Measurements from ENCODE around the gene ARHGAP18.

- TF ChIP-seq POLR2A (IDR thresholded peaks at IDR 0.05; ENCODE audit: low read depth, low read length) (no peak), POLR2AphosphoS5 (IDR thresholded peaks at IDR 0.05; ENCODE audit: low read depth, low read length) (no peak), TAF1 (IDR thresholded peaks at IDR 0.05; ENCODE audit: borderline replicate concordance, low read depth, low read length) (no peak)
These were observed 30.0 kb upstream of the ARHGAP18 start for GRCh38 chr6:129740013-129740412.

Data from GM12892 (cell line).